GM12878 (cell line): ENCODE measurements around the gene PCDHA1. TPM values are rescaled to one million over a fixed set of nuclear protein-coding genes. Genes with fewer than 3 reads are reported as not detected.

Experiments used
- ATAC-seq: fragments of 200-7000 bp; cut with Tn5 transposase; 3 replicates; pipeline ENCODE4 v1.9.1; 2020; ENCODE audit warnings: mild to moderate bottlenecking, moderate library complexity
- BruUV-seq: library from RNA; stranded (reverse); fragments of 400-500 nt; replicated peaks from 2 replicates; lab custom pipeline; 2021; lab: Mats Ljungman, UMichigan
- CTCF ChIA-PET: fragments of 300-600 bp; sonication (Branson Sonifier 250); formaldehyde crosslinking; extraction: SDS; loops from one replicate; lab custom pipeline; 2021; ENCODE audit warnings: inconsistent platforms; lab: Yijun Ruan, JAX
- POLR2A ChIA-PET: fragments of 350-600 bp; formaldehyde crosslinking; extraction: SDS; loops from one replicate; lab custom pipeline; 2021; ENCODE audit warnings: inconsistent platforms; lab: Charles Lee
- RAD21 ChIA-PET: fragments of 300-600 bp; sonication (Branson Sonifier 250); formaldehyde crosslinking; loops from one replicate; lab custom pipeline; 2023; ENCODE audit warnings: antibody characterized with exemption; ENCODE audit not compliant: unreplicated experiment; lab: Charles Lee
- SMC1A ChIA-PET: fragments of 300-600 bp; sonication (Branson Sonifier 250); formaldehyde crosslinking; loops from one replicate; lab custom pipeline; 2023; ENCODE audit not compliant: unreplicated experiment, uncharacterized antibody; lab: Charles Lee
- DNase-seq: peaks from one replicate; pipeline ENCODE4 v3.0.0-alpha.2; 2011; ENCODE audit warnings: low read depth, low spot score
- FAIRE-seq: peaks from 3 replicates; lab custom pipeline; 2011; peaks lifted over from hg19 to GRCh38; lab: Jason Lieb, UNC
- H2AFZ ChIP-seq: 2 replicates; pipeline ENCODE4 v1.6.0; 2011; ENCODE audit warnings: low read depth, low read length, control low read depth; ENCODE audit not compliant: control insufficient read depth
- H3K27ac ChIP-seq: 2 replicates; pipeline ENCODE4 v1.5.1; 2011; ENCODE audit warnings: control low read depth; ENCODE audit not compliant: control insufficient read depth, insufficient read depth
- H3K27me3 ChIP-seq, 2 experiments: replicated peaks in 1 of 2; 2 replicates each; pipeline versions ENCODE4 v1.6.0 to v1.6.1; 2011; ENCODE audit warnings: low read length in 1 of 2; ENCODE audit not compliant: control insufficient read depth in 2 of 2, insufficient read depth in 2 of 2
- H3K36me3 ChIP-seq, 2 experiments: 2 replicates each; pipeline ENCODE4 v1.5.1; 2011; ENCODE audit warnings: low read length in 1 of 2; ENCODE audit not compliant: control insufficient read depth in 2 of 2, insufficient read depth in 2 of 2
- H3K4me1 ChIP-seq: 2 replicates; pipeline ENCODE4 v1.6.1; 2011; ENCODE audit warnings: mild to moderate bottlenecking, low read length, moderate library complexity, mixed read lengths; ENCODE audit not compliant: control insufficient read depth, insufficient read depth
- H3K4me2 ChIP-seq: 2 replicates; pipeline ENCODE4 v1.6.0; 2011; ENCODE audit warnings: control low read depth; ENCODE audit not compliant: control insufficient read depth, insufficient read depth
- H3K4me3 ChIP-seq: fragments of 200-600 bp; sonication (generic); 2 replicates; pipeline ENCODE4 v1.5.1; 2016
- H3K79me2 ChIP-seq: 2 replicates; pipeline ENCODE4 v1.6.0; 2011; ENCODE audit warnings: low read length; ENCODE audit not compliant: control insufficient read depth, insufficient read depth
- H3K9ac ChIP-seq: 2 replicates; pipeline ENCODE4 v1.8.0; 2011; ENCODE audit warnings: low read length, control low read depth, mixed read lengths; ENCODE audit not compliant: control insufficient read depth, insufficient read depth
- H3K9me3 ChIP-seq: replicated peaks from 3 replicates; pipeline ENCODE4 v1.5.1; 2011; ENCODE audit warnings: mild to moderate bottlenecking, low read length; ENCODE audit not compliant: control insufficient read depth, insufficient read depth
- H4K20me1 ChIP-seq: 2 replicates; pipeline ENCODE4 v1.6.0; 2011; ENCODE audit not compliant: control insufficient read depth, insufficient read depth
- BACH1 ChIP-seq: fragments of 450-650 bp; IDR thresholded peaks from 2 replicates; pipeline ENCODE4 v1.6.1; 2017; ENCODE audit warnings: mild to moderate bottlenecking, borderline replicate concordance
- EGR1 ChIP-seq, 2 experiments: IDR thresholded peaks; 1 replicate in 1 of 2; 2 replicates in 1 of 2; pipeline ENCODE4 v1.6.1; 2011 to 2012; ENCODE audit warnings: low read depth in 2 of 2, low read length in 2 of 2, borderline replicate concordance in 1 of 2, mild to moderate bottlenecking in 1 of 2, moderate library complexity in 1 of 2
- GATAD2B ChIP-seq: fragments of 450-650 bp; conservative IDR thresholded peaks from 2 replicates; pipeline ENCODE4 v1.6.1; 2017; ENCODE audit warnings: low read depth, mild to moderate bottlenecking, moderate library complexity
- HCFC1 ChIP-seq: fragments of 150-350 bp; IDR thresholded peaks from 2 replicates; pipeline ENCODE4 v1.6.1; 2014; ENCODE audit warnings: low read length
- HDGF ChIP-seq: fragments of 450-650 bp; IDR thresholded peaks from 2 replicates; pipeline ENCODE4 v1.6.1; 2016; ENCODE audit warnings: antibody characterized with exemption
- MTA3 ChIP-seq: IDR thresholded peaks from 2 replicates; pipeline ENCODE4 v1.6.1; 2012; ENCODE audit warnings: low read length, inconsistent platforms, borderline replicate concordance
- NFYB ChIP-seq: IDR thresholded peaks from 2 replicates; pipeline ENCODE4 v1.6.1; 2011; ENCODE audit warnings: low read depth, mild to moderate bottlenecking, low read length, improper control_type of control experiment, moderate library complexity; ENCODE audit not compliant: insufficient read depth
- POU2F2 ChIP-seq: IDR thresholded peaks from 3 replicates; pipeline ENCODE4 v1.6.1; 2011; ENCODE audit warnings: low read depth, mild to moderate bottlenecking, low read length, borderline replicate concordance
- SREBF2 ChIP-seq: IDR thresholded peaks from 2 replicates; pipeline ENCODE4 v1.6.1; 2012; ENCODE audit warnings: mild to moderate bottlenecking, low read length
- SUZ12 ChIP-seq: fragments of 200-600 bp; sonication (generic); IDR thresholded peaks from one replicate; pipeline ENCODE4 v1.6.1; 2018; ENCODE audit warnings: antibody characterized with exemption, mild to moderate bottlenecking; ENCODE audit not compliant: unreplicated experiment
- TAF1 ChIP-seq: IDR thresholded peaks from 2 replicates; pipeline ENCODE4 v1.6.1; 2011; ENCODE audit warnings: mild to moderate bottlenecking, low read depth, low read length, borderline replicate concordance
- TARDBP ChIP-seq: IDR thresholded peaks from 2 replicates; pipeline ENCODE4 v1.6.1; 2016; ENCODE audit warnings: borderline replicate concordance
- TCF12 ChIP-seq: IDR thresholded peaks from 2 replicates; pipeline ENCODE4 v1.6.1; 2011; ENCODE audit warnings: low read depth, mild to moderate bottlenecking, low read length
- ZBTB11 ChIP-seq: fragments of 450-650 bp; formaldehyde crosslinking; IDR thresholded peaks from 2 replicates; pipeline ENCODE4 v1.5.0; 2022; ENCODE audit warnings: mild to moderate bottlenecking, missing genetic modification characterization
- ZNF207 ChIP-seq: fragments of 450-650 bp; IDR thresholded peaks from 2 replicates; pipeline ENCODE4 v1.6.1; 2014; ENCODE audit warnings: antibody characterized with exemption, mild to moderate bottlenecking, borderline replicate concordance
- ZNF24 ChIP-seq: fragments of 450-650 bp; IDR thresholded peaks from 2 replicates; pipeline ENCODE4 v1.6.1; 2017; ENCODE audit warnings: antibody characterized with exemption, mild to moderate bottlenecking
- WGBS: methylation state at CpG from one replicate; pipeline ENCODE4 v1.1.6; 2016; ENCODE audit warnings: low lambda C conversion rate; ENCODE audit not compliant: insufficient replicate concordance, insufficient coverage; ENCODE audit errors: missing lambda C conversion rate; 5-methylcytosine and 5-hydroxymethylcytosine counted together
- in situ Hi-C: fragments of 300-500 bp; cut with MboI; formaldehyde crosslinking; loops from 9 replicates; pipeline ENCODE4 v1.14.3; 2018; ENCODE audit warnings: mixed read lengths
- intact Hi-C: fragments of 100-400 bp; cut with micrococcal nuclease; formaldehyde crosslinking; loops from one replicate; pipeline ENCODE4 v1.14.2; 2022; ENCODE audit not compliant: unreplicated experiment
- polyA plus RNA-seq, 11 experiments: library from polyadenylated mRNA; depleted of rRNA in 4 of 11; unstranded in 6 of 11; stranded (reverse) in 5 of 11; fragments of >200 nt; fragmentation: Nextera tagmentation in 4 of 11; fragmentation: Illumina TruSeq in 1 of 11; extraction: Ambion mirVana in 4 of 11; extraction: Trizol in 1 of 11; gene quantifications; 1 replicate in 1 of 11; 2 replicates in 10 of 11; pipeline versions ENCODE4 v1.2.1 to v1.2.3, GENCODE V29; 2011 to 2016; ENCODE audit warnings: inconsistent platforms in 2 of 11, missing spikeins in 2 of 11, low read depth in 1 of 11
- total RNA-seq, 4 experiments: library from RNA; depleted of rRNA in 3 of 4; stranded (reverse); fragments of >200 nt in 3 of 4; fragmentation: Illumina TruSeq in 1 of 4; extraction: Trizol in 1 of 4; gene quantifications; 2 replicates each; pipeline versions ENCODE4 v1.2.1 to v1.2.3, GENCODE V29; 2013 to 2021
- TF ChIP-seq, protein P1 (sequence below): fragments of 450-650 bp; formaldehyde crosslinking; IDR thresholded peaks from 2 replicates; pipeline ENCODE4 v1.4.0; 2020; ENCODE audit warnings: mild to moderate bottlenecking, moderate library complexity

PCDHA1 gene
- total and polyA plus RNA-seq, 10 of the 15 experiments (the other 5 are each of a cell fraction or from before 2014, with no cell fraction given), result 0.03 TPM; not detected in 9

DNA sequence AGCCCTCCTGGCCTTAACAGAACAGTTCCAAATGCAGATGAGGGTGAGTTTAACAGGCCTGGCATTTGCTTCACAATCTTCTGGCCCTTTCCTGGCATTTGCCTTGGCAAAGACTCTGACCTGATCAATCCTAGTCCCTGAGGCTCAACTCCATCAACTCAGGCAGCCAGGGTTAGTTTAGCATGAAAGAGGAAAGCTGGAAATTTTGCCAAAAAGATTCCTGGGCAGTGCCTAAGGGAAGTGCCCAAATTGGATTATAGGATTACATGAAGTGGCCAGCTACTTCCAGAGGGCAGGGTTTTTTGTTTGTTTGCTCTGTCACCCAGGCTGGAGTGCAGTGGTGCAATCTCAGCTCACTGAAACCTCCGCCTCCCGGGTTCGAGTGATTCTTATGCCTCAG is 217.1 kb downstream of the PCDHA1 start (continued):
- TF ChIP-seq ZBTB11, result no peak
- no peak for TF ChIP-seq SUZ12
- no peak for TF ChIP-seq MTA3
- TF ChIP-seq SREBF2, result no peak
- TF ChIP-seq TAF1, result no peak
- TF ChIP-seq EGR1 (IDR thresholded peaks at IDR 0.05; ENCODE audit: borderline replicate concordance in 1 of 2, low read depth in 2 of 2, low read length in 2 of 2), result no peak

- Histone ChIP-seq H3K27me3 (no peaks in the 10 kb centered on the region), H4K20me1 (no peaks in the 10 kb centered on the region), H3K79me2 (no peaks in the 10 kb centered on the region), H3K4me3 (no peak overlapping the region), H3K9ac (no peak overlapping the region), H3K4me2 (no peak overlapping the region), H2AFZ (no peak overlapping the region), H3K4me1 (no peaks in the 10 kb centered on the region), H3K27ac (no peak overlapping the region), H3K9me3 (no peaks in the 10 kb centered on the region), H3K36me3 (no peaks in the 10 kb centered on the region)
- ChIA-PET RAD21 (no interaction called here), POLR2A (no interaction called here), CTCF (no interaction called here), SMC1A (no interaction called here)
- no TSS peak for BruUV-seq
- in situ Hi-C loops, result no loop called here
- FAIRE-seq (no peak), DNase-seq (no peak), ATAC-seq (no peak)
- WGBS, result 0% methylated on average over 4 of the region's 4 CpGs
- intact Hi-C loops, result no loop called here
- TF ChIP-seq ZNF24 (no peak), POU2F2 (no peak), TARDBP (no peak), ZNF207 (no peak), HDGF (no peak), HCFC1 (no peak), BACH1 (no peak), GATAD2B (no peak), TCF12 (no peak), NFYB (no peak)
- TF ChIP-seq, protein P1, sequence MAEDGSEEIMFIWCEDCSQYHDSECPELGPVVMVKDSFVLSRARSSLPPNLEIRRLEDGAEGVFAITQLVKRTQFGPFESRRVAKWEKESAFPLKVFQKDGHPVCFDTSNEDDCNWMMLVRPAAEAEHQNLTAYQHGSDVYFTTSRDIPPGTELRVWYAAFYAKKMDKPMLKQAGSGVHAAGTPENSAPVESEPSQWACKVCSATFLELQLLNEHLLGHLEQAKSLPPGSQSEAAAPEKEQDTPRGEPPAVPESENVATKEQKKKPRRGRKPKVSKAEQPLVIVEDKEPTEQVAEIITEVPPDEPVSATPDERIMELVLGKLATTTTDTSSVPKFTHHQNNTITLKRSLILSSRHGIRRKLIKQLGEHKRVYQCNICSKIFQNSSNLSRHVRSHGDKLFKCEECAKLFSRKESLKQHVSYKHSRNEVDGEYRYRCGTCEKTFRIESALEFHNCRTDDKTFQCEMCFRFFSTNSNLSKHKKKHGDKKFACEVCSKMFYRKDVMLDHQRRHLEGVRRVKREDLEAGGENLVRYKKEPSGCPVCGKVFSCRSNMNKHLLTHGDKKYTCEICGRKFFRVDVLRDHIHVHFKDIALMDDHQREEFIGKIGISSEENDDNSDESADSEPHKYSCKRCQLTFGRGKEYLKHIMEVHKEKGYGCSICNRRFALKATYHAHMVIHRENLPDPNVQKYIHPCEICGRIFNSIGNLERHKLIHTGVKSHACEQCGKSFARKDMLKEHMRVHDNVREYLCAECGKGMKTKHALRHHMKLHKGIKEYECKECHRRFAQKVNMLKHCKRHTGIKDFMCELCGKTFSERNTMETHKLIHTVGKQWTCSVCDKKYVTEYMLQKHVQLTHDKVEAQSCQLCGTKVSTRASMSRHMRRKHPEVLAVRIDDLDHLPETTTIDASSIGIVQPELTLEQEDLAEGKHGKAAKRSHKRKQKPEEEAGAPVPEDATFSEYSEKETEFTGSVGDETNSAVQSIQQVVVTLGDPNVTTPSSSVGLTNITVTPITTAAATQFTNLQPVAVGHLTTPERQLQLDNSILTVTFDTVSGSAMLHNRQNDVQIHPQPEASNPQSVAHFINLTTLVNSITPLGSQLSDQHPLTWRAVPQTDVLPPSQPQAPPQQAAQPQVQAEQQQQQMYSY, result no peak
Measured at GRCh38 chr5:141003791-141004611, 218.1 kb downstream of the PCDHA1 start.
